ENCODE measurements around the gene KCTD5.

Gene KCTD5

DNA sequence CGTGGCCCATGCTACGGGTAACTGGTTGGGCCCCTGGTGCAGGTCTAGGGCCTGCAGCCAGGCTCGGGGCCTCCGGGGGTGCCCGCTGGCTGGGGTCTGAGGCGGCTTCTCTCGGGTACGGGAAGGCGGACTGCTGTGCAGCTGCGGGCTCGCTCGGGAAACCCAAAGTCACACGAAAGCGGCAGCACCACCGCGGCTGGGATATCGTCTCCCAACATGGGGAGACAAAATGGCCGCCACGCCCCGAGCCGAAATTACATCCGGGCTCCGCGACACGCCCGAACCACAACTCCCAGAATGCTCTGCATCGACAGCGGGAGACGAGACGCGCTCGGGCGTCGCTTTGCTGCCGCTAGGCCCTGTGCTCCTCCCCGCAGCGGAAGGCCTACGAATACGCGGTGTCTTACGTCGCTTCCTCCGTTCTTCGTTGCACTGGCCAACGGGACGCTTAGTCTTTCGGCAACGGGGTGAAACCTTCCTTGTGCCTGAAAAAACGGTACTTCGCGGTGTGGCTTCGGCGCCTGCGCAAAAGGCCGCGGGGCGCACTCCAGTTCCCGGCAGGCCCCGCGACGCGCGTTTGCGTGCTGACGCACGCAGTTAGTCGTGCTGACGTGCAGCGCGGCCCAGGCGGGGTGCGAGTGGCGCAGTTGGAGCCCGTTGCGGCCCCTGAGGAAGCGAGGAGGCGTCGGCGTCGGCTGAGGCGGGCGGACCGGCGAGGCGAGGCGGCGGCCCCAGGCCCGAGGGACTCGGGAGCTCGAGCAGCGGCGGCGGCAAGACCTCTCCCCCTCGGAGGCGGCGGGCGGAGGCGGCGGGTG is 69.9 kb downstream of the KCTD5 start, which contains the start of gene SRRM2:
SRRM2 (plus strand) TSS at position 604 of the 815 bp plus-strand sequence. CDS start 3,727 bp downstream, outside the sequence.
- peak; percentile 91 for DNase-seq (ENCODE audit: low read depth)

DNA sequence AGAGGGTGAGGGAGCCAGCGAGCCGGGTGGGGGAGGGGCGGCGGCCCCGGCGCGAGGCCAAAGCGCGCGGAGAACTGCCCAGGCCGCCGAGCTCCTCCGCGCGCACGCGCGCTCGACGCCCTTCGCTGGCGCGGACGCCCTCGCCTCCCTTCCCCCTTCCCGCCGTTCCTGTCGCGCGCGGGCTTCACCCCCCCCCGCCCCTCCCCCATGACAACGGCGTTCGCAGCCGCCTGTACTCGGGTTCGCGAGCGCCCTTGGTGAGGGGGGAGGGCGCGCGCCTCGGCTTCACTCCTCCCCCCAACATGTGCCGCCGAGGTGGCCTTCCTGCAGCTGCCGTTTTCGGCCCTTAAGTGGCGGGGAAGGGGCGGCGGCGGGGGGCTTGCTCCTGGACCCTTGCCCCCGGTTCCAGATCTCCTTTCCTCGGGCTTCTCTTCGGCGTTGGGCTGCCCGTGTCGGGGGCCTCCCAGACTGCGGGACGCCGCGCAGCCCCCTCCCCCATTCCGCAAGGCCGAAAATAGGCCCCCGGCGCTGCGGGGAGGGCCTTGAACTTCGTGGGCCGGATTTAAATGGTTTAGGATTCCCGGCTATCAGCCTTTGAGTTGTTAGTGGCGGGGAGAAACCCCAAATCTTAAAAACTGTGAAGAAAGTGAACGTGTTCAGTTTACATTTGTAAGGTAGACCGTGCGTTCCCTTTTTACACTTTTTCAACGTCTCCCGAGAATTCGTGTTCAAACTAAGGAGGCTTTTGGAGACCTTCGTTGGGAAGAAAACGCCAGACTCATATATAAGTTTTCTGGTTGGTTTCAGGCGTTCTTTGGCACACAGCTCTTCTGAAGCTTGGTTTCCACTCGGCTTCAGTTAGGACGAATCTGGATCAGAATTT is 70.8 kb downstream of the KCTD5 start:
- peak; percentile 69 for DNase-seq (ENCODE audit: low read depth)

DNA sequence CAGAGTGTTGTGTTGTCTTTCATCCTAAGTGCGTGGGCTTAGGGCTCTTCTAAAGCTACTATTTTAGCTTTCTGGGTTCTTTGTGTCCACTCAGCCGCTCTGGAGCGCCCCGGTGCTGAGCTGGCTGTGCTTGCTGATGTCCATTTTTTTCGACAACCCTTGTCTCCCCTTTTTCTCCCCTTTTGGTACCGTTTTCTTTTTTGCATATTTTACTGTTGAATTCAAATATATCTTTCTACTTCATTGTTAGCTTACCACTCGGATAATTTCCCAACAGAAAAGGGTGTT is 71.4 kb downstream of the KCTD5 start:
- no peak for DNase-seq (ENCODE audit: low read depth)

DNA sequence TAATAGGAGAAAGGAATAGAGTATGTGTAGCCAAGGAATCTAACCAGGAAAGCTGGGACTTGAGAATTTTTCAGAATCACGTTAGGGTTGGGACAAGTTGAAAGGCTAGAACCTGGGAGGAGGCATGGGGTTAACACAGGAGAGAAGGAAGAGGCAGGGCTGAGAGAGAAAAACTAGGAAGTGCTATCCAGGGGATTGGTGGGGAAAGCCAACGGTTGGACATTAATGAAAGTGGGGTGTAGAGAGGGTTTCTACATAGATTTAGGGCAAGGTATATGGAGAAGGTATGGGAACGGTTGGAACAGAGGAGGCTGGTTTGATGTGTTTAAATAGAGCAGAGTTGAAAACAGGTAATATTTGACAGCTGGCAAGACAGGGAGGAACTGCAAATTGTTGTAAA is 72.8 kb downstream of the KCTD5 start:
- DNase-seq (ENCODE audit: low read depth), result no peak

DNA sequence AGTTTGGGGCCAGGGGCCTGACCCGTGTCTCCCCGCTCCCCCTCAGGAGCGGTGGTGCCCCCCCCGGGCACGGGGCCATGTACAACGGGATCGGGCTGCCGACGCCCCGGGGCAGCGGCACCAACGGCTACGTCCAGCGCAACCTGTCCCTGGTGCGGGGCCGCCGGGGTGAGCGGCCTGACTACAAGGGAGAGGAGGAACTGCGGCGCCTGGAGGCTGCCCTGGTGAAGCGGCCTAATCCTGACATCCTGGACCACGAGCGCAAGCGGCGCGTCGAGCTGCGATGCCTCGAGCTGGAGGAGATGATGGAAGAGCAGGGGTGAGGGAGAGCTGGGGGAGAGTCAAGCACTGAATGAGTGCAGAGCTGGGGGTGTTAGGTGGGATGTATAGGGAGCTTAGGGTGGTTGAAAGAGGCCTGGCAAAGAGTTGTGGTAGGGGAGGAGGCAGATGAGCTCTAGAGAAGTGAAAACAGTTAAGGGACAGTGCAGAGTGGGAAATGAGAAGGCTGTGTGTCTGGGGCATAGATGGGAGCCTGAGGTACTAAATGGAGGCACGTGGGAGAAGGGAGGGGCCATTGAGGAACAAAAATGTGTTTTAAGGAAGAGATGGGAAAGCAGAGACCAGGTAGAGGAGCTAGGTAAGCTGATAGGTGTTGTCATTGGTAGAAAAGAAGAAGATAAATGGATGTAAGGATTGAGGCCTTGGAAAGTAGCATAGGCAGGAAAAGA is 74.1 kb downstream of the KCTD5 start:
- DNase-seq (ENCODE audit: low read depth), result no peak

DNA sequence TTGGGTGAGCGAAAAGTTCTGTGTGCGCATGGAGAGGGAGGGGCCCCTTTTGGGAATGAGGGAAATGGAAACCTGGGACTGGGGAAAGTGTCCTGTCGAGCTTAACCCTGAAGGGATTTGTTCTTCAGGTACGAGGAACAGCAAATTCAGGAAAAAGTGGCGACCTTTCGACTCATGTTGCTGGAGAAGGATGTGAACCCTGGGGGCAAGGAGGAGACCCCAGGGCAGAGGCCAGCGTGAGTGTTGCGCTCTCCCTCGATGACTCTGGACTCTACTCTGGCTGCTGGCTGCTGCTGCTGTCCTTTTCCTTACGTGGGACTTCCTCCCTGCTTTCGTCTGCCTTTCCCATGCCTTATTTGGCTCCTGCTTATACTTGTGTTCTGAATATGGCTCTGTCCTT is 75.0 kb downstream of the KCTD5 start:
- DNase-seq (ENCODE audit: low read depth), result no peak

All from fibroblast of the conjunctiva (primary cell).